ENCODE measurements around the gene PPP2R2D. TPM values are rescaled to one million over a fixed set of nuclear protein-coding genes. Genes with fewer than 3 reads are reported as not detected.

PPP2R2D gene
- total RNA-seq, 2 experiments from 2014 or later = 37.4 to 38.5 TPM

- Histone ChIP-seq H2AFZ (ENCODE audit: low read length) (no peak overlapping the region), H4K20me1 (ENCODE audit: insufficient read depth, low read length) (no peaks in the 10 kb centered on the region), H3K27ac (ENCODE audit: low read depth, low read length, poor library complexity, severe bottlenecking) (no peak overlapping the region), H3K4me1 (ENCODE audit: insufficient read depth, low read length, poor library complexity, severe bottlenecking) (peaks cover 12% of the 10 kb centered on the region), H3K36me3 (ENCODE audit: insufficient read depth, low read length) (no peaks in the 10 kb centered on the region), H3K79me2 (ENCODE audit: insufficient read depth, low read depth, low read length) (no peaks in the 10 kb centered on the region), H3K9me2 (ENCODE audit: insufficient read depth, low read length) (no peaks in the 10 kb centered on the region), H3K9me3 (ENCODE audit: low read length) (no peaks in the 10 kb centered on the region), H3K4me3 (ENCODE audit: low read depth, low read length, poor library complexity, severe bottlenecking) (no peak overlapping the region), H3K4me2 (ENCODE audit: low read length) (no peak overlapping the region)
- intact Hi-C loops (cut with micrococcal nuclease; ENCODE audit: unreplicated experiment) = no loop called here
- TF ChIP-seq, protein P1, sequence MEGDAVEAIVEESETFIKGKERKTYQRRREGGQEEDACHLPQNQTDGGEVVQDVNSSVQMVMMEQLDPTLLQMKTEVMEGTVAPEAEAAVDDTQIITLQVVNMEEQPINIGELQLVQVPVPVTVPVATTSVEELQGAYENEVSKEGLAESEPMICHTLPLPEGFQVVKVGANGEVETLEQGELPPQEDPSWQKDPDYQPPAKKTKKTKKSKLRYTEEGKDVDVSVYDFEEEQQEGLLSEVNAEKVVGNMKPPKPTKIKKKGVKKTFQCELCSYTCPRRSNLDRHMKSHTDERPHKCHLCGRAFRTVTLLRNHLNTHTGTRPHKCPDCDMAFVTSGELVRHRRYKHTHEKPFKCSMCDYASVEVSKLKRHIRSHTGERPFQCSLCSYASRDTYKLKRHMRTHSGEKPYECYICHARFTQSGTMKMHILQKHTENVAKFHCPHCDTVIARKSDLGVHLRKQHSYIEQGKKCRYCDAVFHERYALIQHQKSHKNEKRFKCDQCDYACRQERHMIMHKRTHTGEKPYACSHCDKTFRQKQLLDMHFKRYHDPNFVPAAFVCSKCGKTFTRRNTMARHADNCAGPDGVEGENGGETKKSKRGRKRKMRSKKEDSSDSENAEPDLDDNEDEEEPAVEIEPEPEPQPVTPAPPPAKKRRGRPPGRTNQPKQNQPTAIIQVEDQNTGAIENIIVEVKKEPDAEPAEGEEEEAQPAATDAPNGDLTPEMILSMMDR (conservative IDR thresholded peaks at IDR 0.05; ENCODE audit: low read length) = no peak
- TF ChIP-seq EZH2phosphoT487 (IDR thresholded peaks at IDR 0.05; ENCODE audit: borderline replicate concordance, low read depth, low read length) = no peak
- POLR2A ChIA-PET = interaction anchor here (0.7 kb wide), 1 partner anchor 15 kb away, joined by 3 read pairs; no protein-coding TSS in a partner anchor
- CTCF ChIA-PET (ENCODE audit: unreplicated experiment) = no interaction called here
- BruUV-seq (replicated peaks) = no TSS peak
- no peak for DNase-seq (ENCODE audit: low spot score)
Observed at GRCh38 chr10:131998845-131999681, 98.3 kb downstream of the PPP2R2D start.

GRCh38 chr10:132001238-132001972 lies 100.6 kb downstream of the PPP2R2D start:
- H3K36me3 ChIP-seq (ENCODE audit: insufficient read depth, low read length) = no peaks in the 10 kb centered on the region
- BruUV-seq (replicated peaks) = no TSS peak
- DNase-seq (ENCODE audit: low spot score) = no peak
- no peak overlapping the region for H3K27ac ChIP-seq (ENCODE audit: low read depth, low read length, poor library complexity, severe bottlenecking)
- intact Hi-C loops (cut with micrococcal nuclease; ENCODE audit: unreplicated experiment) = no loop called here
- no peak for TF ChIP-seq EZH2phosphoT487 (IDR thresholded peaks at IDR 0.05; ENCODE audit: borderline replicate concordance, low read depth, low read length)
- TF ChIP-seq, protein P1 (conservative IDR thresholded peaks at IDR 0.05; ENCODE audit: low read length) = no peak
- H3K4me1 ChIP-seq (ENCODE audit: insufficient read depth, low read length, poor library complexity, severe bottlenecking) = peaks cover 12% of the 10 kb centered on the region
- H3K9me2 ChIP-seq (ENCODE audit: insufficient read depth, low read length) = no peaks in the 10 kb centered on the region
- H3K79me2 ChIP-seq (ENCODE audit: insufficient read depth, low read depth, low read length) = no peaks in the 10 kb centered on the region
- H4K20me1 ChIP-seq (ENCODE audit: insufficient read depth, low read length) = no peaks in the 10 kb centered on the region
- no peak overlapping the region for H2AFZ ChIP-seq (ENCODE audit: low read length)
- ChIA-PET POLR2A (no interaction called here), CTCF (ENCODE audit: unreplicated experiment) (no interaction called here)
- H3K4me2 ChIP-seq (ENCODE audit: low read length) = no peak overlapping the region
- H3K9me3 ChIP-seq (ENCODE audit: low read length) = no peaks in the 10 kb centered on the region
- H3K4me3 ChIP-seq (ENCODE audit: low read depth, low read length, poor library complexity, severe bottlenecking) = no peak overlapping the region

All from OCI-LY7 (cell line).